Activated CD8-positive, alpha-beta memory T cell treated with anti-CD3 and anti-CD28 coated beads for 4 hours (primary cell): ENCODE results near the gene ABTB2.
"Not testable (repeated sequence)": the region's sequence is repeated elsewhere in the genome, so short reads cannot be mapped to it uniquely, and the experiment has no call there.

ENCODE experiments used
- DNase-seq, 2 donors: peaks; one replicate each; pipeline ENCODE4 v3.0.0-alpha.2; 2020; ENCODE audit warnings: low read depth in 2 of 2

Gene ABTB2

DNA sequence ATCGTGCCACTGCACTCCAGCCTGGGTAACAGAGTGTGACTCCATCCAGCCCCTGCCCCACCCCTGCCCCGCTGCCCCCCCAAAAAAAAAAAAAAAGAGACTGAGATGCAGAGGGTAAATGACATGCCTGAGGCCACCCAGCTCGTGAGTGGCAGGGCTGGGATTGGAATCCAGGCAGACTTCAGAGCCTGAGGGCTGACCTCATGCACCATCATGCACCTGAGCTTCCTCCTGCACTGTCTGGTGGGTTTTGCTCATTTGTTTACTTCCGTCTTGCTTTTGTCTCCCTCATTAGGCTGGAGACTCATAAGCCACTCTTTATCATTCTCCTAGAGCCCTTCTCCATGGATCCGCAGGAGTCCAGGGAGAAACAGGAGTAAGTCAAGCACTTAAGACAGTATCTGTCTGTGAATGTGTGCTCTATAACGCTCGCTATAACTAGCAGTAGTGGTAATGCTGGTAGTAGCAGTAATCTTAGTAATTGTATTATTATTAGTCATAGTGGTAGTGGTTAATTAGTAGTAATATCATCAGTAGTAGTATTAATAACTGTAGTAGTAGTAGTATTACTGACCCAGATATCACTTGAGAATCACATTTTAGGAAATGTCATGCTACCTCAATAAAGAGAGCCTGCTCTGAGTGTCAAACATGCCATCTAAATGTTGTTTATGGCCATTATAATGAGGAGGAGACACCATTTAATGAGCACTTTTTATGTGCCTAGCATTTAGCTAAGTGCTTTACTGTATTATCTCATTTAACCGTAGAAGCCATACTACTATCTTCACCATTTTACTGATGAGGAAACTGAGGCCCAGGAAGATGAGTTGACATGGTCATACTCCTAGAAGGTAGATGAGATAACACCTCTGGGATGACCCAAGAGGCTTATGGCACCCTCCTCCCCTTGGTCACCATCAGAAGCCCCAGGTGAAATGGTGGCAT, 167.3 kb downstream of the ABTB2 start:
- DNase-seq: no peak

DNA sequence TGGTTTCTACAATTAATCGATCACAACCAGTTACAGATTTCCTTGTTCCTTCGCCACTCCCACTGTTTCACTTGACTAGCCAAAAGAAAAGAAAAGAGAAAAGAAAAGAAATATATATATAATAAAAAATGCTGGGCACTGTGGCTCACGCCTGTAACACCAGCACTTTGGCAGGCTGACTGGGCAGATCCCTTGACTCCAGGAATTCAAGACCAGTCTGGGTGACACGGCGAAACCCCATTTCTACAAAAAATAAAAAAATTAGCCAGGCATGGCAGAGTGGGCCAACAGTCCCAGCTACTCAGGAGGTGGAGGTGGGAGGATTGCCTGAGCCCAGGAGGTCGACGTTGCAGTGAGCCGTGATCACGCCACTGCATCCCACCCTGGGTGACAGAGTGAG, 168.6 kb downstream of the ABTB2 start:
- DNase-seq: no peak

DNA sequence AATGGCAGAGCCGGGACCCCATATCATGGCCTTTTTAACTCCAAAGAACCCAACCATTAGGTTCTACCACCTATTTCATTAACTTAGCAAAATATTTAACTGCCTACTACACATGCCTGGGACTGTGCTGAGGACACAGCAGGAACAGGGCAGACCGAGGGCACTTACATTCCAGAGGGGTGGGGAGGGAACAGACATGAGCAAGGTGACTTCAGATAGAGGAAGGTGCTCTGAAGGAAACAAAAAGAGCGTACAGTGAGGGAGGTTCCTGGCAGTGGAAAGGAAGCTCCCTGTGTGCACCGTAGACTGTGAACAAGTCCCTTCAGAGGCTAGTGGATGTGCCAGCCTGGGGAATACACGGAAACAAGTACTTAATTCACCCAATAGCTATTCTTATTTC, 169.6 kb downstream of the ABTB2 start:
- DNase-seq: no peak

GRCh38 chr11:34185926-34186841, 171.6 kb downstream of the ABTB2 start:
- DNase-seq: no peak

DNA sequence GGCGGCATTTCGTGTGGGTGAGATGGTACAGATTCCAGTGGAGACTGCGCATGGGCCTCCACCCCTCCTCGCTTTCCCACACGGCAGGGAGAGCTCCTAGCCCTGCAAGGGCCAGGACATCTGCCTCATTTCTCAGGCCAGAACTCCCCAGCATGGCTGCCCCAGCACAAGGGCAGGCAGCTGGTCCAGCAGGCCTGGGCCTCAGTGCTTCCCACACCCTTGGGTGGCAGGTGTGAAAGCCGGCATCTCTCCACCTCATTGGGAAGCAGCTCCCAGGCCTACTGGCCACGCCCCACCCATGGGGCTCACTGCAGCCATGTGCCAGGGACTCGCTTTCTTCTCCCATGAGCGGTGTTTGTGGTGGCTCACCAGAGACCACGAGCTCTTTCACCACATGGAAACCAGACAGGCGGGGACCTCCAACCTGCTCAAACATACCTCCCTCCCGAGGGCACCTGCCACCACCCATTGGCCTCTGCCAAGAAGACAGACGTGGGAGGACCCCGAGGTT, 173.2 kb downstream of the ABTB2 start:
- no peak for DNase-seq

GRCh38 chr11:34183848-34184391, 173.9 kb downstream of the ABTB2 start:
- DNase-seq: no peak

- DNase-seq: no peak
These were observed 174.7 kb downstream of the ABTB2 start for GRCh38 chr11:34182921-34183685.

DNA sequence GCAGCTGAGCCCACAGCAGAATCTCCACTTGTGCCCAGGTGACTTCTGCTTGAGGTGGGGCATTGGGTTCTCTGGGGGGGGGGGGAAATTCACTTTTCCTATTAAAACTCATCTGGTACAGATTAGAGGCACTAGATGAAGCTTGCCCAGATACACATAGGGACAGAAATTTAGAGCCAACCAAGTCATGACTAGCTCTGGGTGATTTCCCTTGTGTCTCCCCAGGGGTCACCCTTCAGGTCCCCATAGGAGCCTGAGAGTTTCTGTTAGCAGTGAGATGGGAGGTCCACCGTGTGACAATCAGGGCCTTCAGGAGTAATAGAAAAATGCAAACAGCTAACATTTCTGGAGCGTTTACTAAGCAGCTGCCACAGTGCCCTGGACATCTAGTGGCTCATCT, 175.4 kb downstream of the ABTB2 start:
- DNase-seq: no peak

GRCh38 chr11:34181856-34182405, 175.9 kb downstream of the ABTB2 start:
- DNase-seq: no peak

DNA sequence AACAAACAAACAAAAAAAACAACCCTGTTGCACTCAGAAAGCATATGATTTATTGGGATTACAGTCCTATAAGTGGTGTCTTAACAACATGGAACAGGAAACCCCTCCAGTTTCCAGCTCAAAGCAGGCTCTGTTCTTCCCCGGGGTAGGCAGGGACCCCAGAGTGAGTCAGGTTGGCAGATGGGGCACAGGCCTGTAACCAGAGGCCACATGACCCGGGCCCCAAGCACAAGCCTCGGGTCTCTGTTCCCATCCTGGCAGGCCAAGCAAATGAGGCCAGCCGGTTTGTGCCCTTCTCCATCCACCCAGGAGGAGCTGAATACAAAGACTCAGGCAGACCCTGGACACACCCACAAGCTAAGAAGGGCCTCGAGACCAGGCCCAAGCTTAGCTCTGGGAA, 176.6 kb downstream of the ABTB2 start:
- no peak for DNase-seq

DNA sequence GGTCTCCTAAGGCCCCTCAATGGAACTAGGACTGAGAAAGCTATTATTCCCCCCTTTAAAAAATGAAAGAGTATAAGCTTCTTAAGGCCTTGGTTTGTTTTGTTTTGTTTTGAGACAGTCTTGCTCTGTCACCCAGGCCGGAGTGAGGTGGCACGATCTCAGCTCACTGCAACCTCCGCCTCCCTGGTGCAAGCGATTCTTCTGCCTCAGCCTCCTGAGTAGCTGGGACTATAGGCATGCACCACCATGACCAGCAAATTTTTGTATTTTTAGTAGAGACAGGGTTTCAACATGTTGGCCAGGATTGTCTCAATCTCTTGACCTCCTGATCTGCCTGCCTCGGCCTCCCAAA, 177.0 kb downstream of the ABTB2 start:
- not testable (repeated sequence) for DNase-seq

GRCh38 chr11:34180040-34180813, 177.6 kb downstream of the ABTB2 start:
- DNase-seq: no peak

DNA sequence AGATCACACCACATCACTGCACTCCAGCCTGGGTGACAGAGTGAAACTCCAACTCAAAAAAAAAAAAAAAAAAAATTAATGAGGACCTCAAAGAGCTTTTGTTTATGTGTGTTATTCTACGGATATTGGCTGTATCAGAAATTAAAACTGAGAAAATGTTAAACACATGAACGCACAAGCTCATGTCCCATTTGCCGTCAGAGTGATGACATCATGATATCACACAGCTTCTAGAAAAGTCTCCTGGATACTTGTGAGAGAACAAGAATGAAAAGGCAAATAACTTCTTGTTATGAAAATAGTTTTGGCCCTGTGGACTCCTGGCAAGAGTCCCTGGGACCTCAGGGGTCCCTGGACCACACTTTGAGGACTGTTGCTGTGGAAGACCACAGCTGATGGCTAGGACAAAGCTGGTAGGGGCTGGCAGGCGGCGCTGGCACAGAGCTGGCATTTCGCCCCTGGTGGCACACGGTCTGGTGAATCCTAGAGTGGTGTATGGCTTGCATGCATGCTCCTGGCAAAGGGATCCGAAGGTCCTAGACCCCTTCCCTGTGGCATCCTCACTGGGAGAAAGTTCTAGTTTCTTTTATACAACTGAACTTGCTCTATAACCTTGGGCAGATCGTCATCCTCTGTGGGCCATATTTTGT, 178.7 kb downstream of the ABTB2 start:
- no peak for DNase-seq

- DNase-seq: no peak
These were observed 179.5 kb downstream of the ABTB2 start for GRCh38 chr11:34178209-34178821.

GRCh38 chr11:34176751-34177209, 181.0 kb downstream of the ABTB2 start:
- DNase-seq: no peak

- no peak for DNase-seq
These were observed 182.4 kb downstream of the ABTB2 start for GRCh38 chr11:34175284-34176019.

GRCh38 chr11:34174412-34175041, 183.3 kb downstream of the ABTB2 start:
- peak; percentile 52 to 61 for DNase-seq

GRCh38 chr11:34173050-34173449, 184.8 kb downstream of the ABTB2 start:
- no peak for DNase-seq
